Measurements from ENCODE around the gene SAC3D1.

DNA sequence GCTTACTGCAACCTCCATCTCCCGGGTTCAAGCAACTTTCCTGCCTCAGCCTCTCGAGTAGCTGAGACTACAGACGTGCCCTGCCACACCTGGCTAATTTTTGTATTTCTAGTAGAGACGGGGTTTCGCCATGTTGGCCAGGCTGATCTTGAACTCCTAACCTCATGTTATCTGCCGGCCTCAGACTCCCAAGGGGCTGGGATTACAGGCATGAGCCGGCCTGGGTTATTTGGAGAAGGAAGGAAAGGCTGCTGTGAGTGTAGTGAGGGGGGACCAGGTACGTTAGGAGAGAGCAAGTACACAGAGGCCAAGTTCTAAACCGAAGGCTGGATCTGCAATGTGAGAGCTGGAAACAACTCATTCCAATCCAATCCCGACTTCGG lies 44.7 kb upstream of the SAC3D1 start:
- TF ChIP-seq TAF1 (IDR thresholded peaks at IDR 0.05; ENCODE audit: borderline replicate concordance, low read depth, low read length) (no peak), EP300 (IDR thresholded peaks at IDR 0.05; ENCODE audit: borderline replicate concordance in 1 of 2, low read depth in 1 of 2, low read length in 1 of 2) (no peak), RFX5 (IDR thresholded peaks at IDR 0.05; ENCODE audit: low read length) (no peak), CTCF (IDR thresholded peaks at IDR 0.05) (no peak)
- TF ChIP-seq, protein P1, sequence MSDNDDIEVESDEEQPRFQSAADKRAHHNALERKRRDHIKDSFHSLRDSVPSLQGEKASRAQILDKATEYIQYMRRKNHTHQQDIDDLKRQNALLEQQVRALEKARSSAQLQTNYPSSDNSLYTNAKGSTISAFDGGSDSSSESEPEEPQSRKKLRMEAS (IDR thresholded peaks at IDR 0.05; ENCODE audit: low read depth): no peak

Data from SK-N-SH (cell line).